DND-41 (cell line): ENCODE results near the gene MESD.

Experiments used
- EZH2 ChIP-seq: IDR thresholded peaks from 3 replicates; pipeline ENCODE4 v1.6.1; 2012; ENCODE audit warnings: borderline replicate concordance, low read depth, mild to moderate bottlenecking, moderate library complexity, low read length, inconsistent platforms; ENCODE audit not compliant: severe bottlenecking
- TF ChIP-seq, protein P1 (sequence below): IDR thresholded peaks from 2 replicates; pipeline ENCODE4 v1.5.1; 2012; ENCODE audit warnings: borderline replicate concordance, low read length, moderate library complexity, mild to moderate bottlenecking; ENCODE audit not compliant: poor library complexity, severe bottlenecking; ENCODE audit errors: extremely low read depth

DNA sequence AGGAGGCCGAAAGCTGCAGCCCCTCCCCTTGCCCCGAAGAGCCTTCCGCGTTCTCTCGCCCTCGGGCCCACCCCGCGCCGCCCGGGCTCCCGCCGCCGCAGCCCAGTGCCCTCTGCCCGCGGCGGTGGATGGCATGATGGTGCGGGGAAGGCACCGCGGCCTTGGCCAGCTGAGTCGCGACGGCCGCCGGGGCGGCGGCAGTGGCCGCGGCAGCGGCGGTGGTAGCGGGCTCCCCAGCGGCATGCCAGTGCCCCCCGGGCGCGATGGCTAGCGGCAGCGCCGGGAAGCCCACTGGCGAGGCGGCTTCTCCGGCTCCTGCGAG, 12.4 kb upstream of the MESD start:
- TF ChIP-seq, protein P1, sequence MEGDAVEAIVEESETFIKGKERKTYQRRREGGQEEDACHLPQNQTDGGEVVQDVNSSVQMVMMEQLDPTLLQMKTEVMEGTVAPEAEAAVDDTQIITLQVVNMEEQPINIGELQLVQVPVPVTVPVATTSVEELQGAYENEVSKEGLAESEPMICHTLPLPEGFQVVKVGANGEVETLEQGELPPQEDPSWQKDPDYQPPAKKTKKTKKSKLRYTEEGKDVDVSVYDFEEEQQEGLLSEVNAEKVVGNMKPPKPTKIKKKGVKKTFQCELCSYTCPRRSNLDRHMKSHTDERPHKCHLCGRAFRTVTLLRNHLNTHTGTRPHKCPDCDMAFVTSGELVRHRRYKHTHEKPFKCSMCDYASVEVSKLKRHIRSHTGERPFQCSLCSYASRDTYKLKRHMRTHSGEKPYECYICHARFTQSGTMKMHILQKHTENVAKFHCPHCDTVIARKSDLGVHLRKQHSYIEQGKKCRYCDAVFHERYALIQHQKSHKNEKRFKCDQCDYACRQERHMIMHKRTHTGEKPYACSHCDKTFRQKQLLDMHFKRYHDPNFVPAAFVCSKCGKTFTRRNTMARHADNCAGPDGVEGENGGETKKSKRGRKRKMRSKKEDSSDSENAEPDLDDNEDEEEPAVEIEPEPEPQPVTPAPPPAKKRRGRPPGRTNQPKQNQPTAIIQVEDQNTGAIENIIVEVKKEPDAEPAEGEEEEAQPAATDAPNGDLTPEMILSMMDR, result no peak
- TF ChIP-seq EZH2, result no peak
